H1 (cell line): ENCODE data around the gene DNMT3L. TPM values are rescaled to one million over a fixed set of nuclear protein-coding genes. Genes with fewer than 3 reads are reported as not detected.

Experiments
- CTCF ChIA-PET: fragments of 300-600 bp; sonication (Branson Sonifier 250); formaldehyde crosslinking; loops from one replicate; lab custom pipeline; 2021; ENCODE audit not compliant: partially characterized antibody; lab: Charles Lee
- POLR2A ChIA-PET: fragments of 300-600 bp; sonication (Branson Sonifier 250); formaldehyde crosslinking; loops from one replicate; lab custom pipeline; 2021; ENCODE audit warnings: inconsistent platforms; ENCODE audit not compliant: partially characterized antibody; lab: Charles Lee
- DNase-seq, 2 experiments: peaks; one replicate each; pipeline versions ENCODE4 v3.0.0 to v3.0.0-alpha.2; 2010 to 2022; ENCODE audit warnings: low spot score in 2 of 2, low read depth in 1 of 2, mixed read lengths in 1 of 2
- FAIRE-seq: peaks from 2 replicates; lab custom pipeline; 2011; peaks lifted over from hg19 to GRCh38; lab: Jason Lieb, UNC
- H2AFZ ChIP-seq: 2 replicates; pipeline ENCODE4 v1.8.1; 2012; ENCODE audit warnings: low read length, inconsistent platforms
- H2AK5ac ChIP-seq: 2 replicates; pipeline ENCODE4 v1.6.1; 2013; ENCODE audit warnings: low read depth, low read length
- H2BK120ac ChIP-seq: replicated peaks from 2 replicates; pipeline ENCODE3; 2013; ENCODE audit warnings: low read depth, low read length, inconsistent platforms
- H2BK12ac ChIP-seq: 2 replicates; pipeline ENCODE4 v1.6.1; 2013; ENCODE audit warnings: low read depth, low read length
- H2BK15ac ChIP-seq: 2 replicates; pipeline ENCODE4 v1.6.1; 2013; ENCODE audit warnings: low read length
- H2BK20ac ChIP-seq: 2 replicates; pipeline ENCODE4 v1.6.1; 2013; ENCODE audit warnings: low read length
- H2BK5ac ChIP-seq: 2 replicates; pipeline ENCODE4 v1.6.1; 2013; ENCODE audit warnings: low read depth, low read length
- H3K14ac ChIP-seq: 2 replicates; pipeline ENCODE4 v1.6.1; 2013; ENCODE audit warnings: inconsistent platforms; ENCODE audit not compliant: insufficient read length
- H3K18ac ChIP-seq: 2 replicates; pipeline ENCODE4 v1.6.1; 2013; ENCODE audit warnings: low read length; ENCODE audit errors: extremely low read depth
- H3K23ac ChIP-seq: 2 replicates; pipeline ENCODE4 v1.6.1; 2013; ENCODE audit warnings: inconsistent platforms; ENCODE audit not compliant: insufficient read length
- H3K23me2 ChIP-seq: 2 replicates; pipeline ENCODE4 v1.6.1; 2013; ENCODE audit warnings: low read depth, low read length
- H3K27ac ChIP-seq: 2 replicates; pipeline ENCODE4 v1.6.1; 2011; ENCODE audit warnings: low read depth, low read length, inconsistent platforms
- H3K27me3 ChIP-seq, 4 experiments: replicated peaks in 1 of 4; 1 replicate in 1 of 4; 2 replicates in 3 of 4; pipeline versions ENCODE4 v1.6.1 to v1.8.1; 2011 to 2013; ENCODE audit warnings: low read length in 3 of 4, mild to moderate bottlenecking in 3 of 4, inconsistent platforms in 2 of 4, mixed read lengths in 2 of 4, moderate library complexity in 1 of 4; ENCODE audit not compliant: control insufficient read depth in 3 of 4, insufficient read depth in 3 of 4; ENCODE audit errors: extremely low read depth in 1 of 4
- H3K36me3 ChIP-seq, 4 experiments: 2 replicates each; pipeline versions ENCODE4 v1.6.1 to v1.8.1; 2011 to 2013; ENCODE audit warnings: mild to moderate bottlenecking in 4 of 4, low read length in 3 of 4, moderate library complexity in 2 of 4, control low read depth in 1 of 4, inconsistent platforms in 1 of 4; ENCODE audit not compliant: insufficient read depth in 4 of 4, control insufficient read depth in 2 of 4
- H3K4ac ChIP-seq: replicated peaks from 2 replicates; pipeline ENCODE3; 2013; ENCODE audit warnings: low read length, low read depth, mixed read lengths, inconsistent platforms; ENCODE audit not compliant: insufficient read length
- H3K4me1 ChIP-seq, 4 experiments: replicated peaks in 1 of 4; 1 replicate in 1 of 4; 2 replicates in 3 of 4; pipeline versions ENCODE4 v1.6.1 to v1.8.1; 2011 to 2013; ENCODE audit warnings: low read length in 3 of 4, inconsistent platforms in 2 of 4, mixed read lengths in 1 of 4; ENCODE audit not compliant: insufficient read depth in 4 of 4, control insufficient read depth in 3 of 4
- H3K4me2 ChIP-seq, 2 experiments: 2 replicates each; pipeline versions ENCODE4 v1.6.1 to v1.8.1; 2011 to 2013; ENCODE audit warnings: low read depth in 2 of 2, low read length in 2 of 2, control low read depth in 1 of 2, inconsistent platforms in 1 of 2, mild to moderate bottlenecking in 1 of 2; ENCODE audit not compliant: insufficient read depth in 1 of 2
- H3K4me3 ChIP-seq, 4 experiments: fragments of 200-600, 300-600 bp in 1 of 4; sonication (generic), shearing (Covaris generic), sonication (Bioruptor Twin) in 1 of 4; 2 replicates each; pipeline versions ENCODE4 v1.5.1 to v1.8.1; 2011 to 2016; ENCODE audit warnings: low read length in 4 of 4, low read depth in 3 of 4, control low read depth in 2 of 4, inconsistent platforms in 2 of 4, mild to moderate bottlenecking in 2 of 4, mixed read lengths in 1 of 4, moderate library complexity in 1 of 4; ENCODE audit not compliant: insufficient read depth in 2 of 4; ENCODE audit errors: extremely low read depth in 1 of 4
- H3K56ac ChIP-seq: replicated peaks from 2 replicates; pipeline ENCODE3; 2013; ENCODE audit warnings: low read depth, mild to moderate bottlenecking, mixed read lengths, low read length, inconsistent platforms; ENCODE audit not compliant: insufficient read length
- H3K79me1 ChIP-seq: 2 replicates; pipeline ENCODE4 v1.6.1; 2013; ENCODE audit warnings: low read depth, low read length, control low read depth
- H3K79me2 ChIP-seq, 2 experiments: 2 replicates each; pipeline versions ENCODE4 v1.6.1 to v1.8.1; 2012 to 2013; ENCODE audit warnings: low read length in 2 of 2, mild to moderate bottlenecking in 2 of 2, inconsistent platforms in 1 of 2; ENCODE audit not compliant: insufficient read depth in 2 of 2, control insufficient read depth in 1 of 2
- H3K9ac ChIP-seq, 4 experiments: replicated peaks in 1 of 4; 1 replicate in 1 of 4; 2 replicates in 3 of 4; pipeline versions ENCODE4 v1.6.1 to v1.8.1; 2011 to 2013; ENCODE audit warnings: low read depth in 3 of 4, low read length in 3 of 4, control low read depth in 2 of 4, mild to moderate bottlenecking in 2 of 4, moderate library complexity in 2 of 4, inconsistent platforms in 1 of 4; ENCODE audit errors: extremely low read depth in 1 of 4
- H3K9me3 ChIP-seq, 2 experiments: 2 replicates each; pipeline versions ENCODE4 v1.6.1 to v1.8.1; 2012 to 2013; ENCODE audit warnings: mild to moderate bottlenecking in 2 of 2, moderate library complexity in 2 of 2, control low read depth in 1 of 2, inconsistent platforms in 1 of 2, low read depth in 1 of 2, low read length in 1 of 2, mixed read lengths in 1 of 2; ENCODE audit not compliant: insufficient read depth in 2 of 2
- H4K20me1 ChIP-seq, 2 experiments: replicated peaks in 1 of 2; 2 replicates each; pipeline versions ENCODE3 to v1.8.1; 2011 to 2013; ENCODE audit warnings: inconsistent platforms in 2 of 2, low read length in 2 of 2, mild to moderate bottlenecking in 1 of 2; ENCODE audit not compliant: insufficient read depth in 2 of 2, control insufficient read depth in 1 of 2
- H4K5ac ChIP-seq: 2 replicates; pipeline ENCODE4 v1.6.1; 2013; ENCODE audit warnings: low read length, low read depth, mixed read lengths, inconsistent platforms; ENCODE audit not compliant: insufficient read length
- H4K8ac ChIP-seq: 2 replicates; pipeline ENCODE4 v1.8.0; 2013; ENCODE audit warnings: mild to moderate bottlenecking, moderate library complexity, low read length, inconsistent platforms; ENCODE audit not compliant: insufficient read depth; ENCODE audit errors: extremely low read depth
- H4K91ac ChIP-seq: replicated peaks from 2 replicates; pipeline ENCODE3; 2013; ENCODE audit warnings: low read length, mixed read lengths, inconsistent platforms; ENCODE audit not compliant: insufficient read length
- BACH1 ChIP-seq: IDR thresholded peaks from 2 replicates; pipeline ENCODE4 v1.6.1; 2012; ENCODE audit warnings: low read length, improper control_type of control experiment
- CEBPB ChIP-seq: IDR thresholded peaks from 2 replicates; pipeline ENCODE4 v1.6.1; 2012; ENCODE audit warnings: low read depth, low read length
- CHD1 ChIP-seq: IDR thresholded peaks from 2 replicates; pipeline ENCODE4 v1.6.1; 2012; ENCODE audit warnings: low read depth, low read length, improper control_type of control experiment
- FOSL1 ChIP-seq: IDR thresholded peaks from 2 replicates; pipeline ENCODE4 v1.6.1; 2011; ENCODE audit warnings: mild to moderate bottlenecking, low read depth, low read length, moderate library complexity; ENCODE audit not compliant: insufficient read depth
- HDAC2 ChIP-seq, 2 experiments: fragments of 300-600 bp in 1 of 2; sonication (generic) in 1 of 2; IDR thresholded peaks; 2 replicates each; pipeline ENCODE4 v1.6.1; 2011 to 2012; ENCODE audit warnings: low read depth in 2 of 2, low read length in 2 of 2, mild to moderate bottlenecking in 2 of 2, moderate library complexity in 2 of 2, borderline replicate concordance in 1 of 2, inconsistent platforms in 1 of 2
- HDAC6 ChIP-seq: IDR thresholded peaks from one replicate; pipeline ENCODE4 v1.7.1; 2012; ENCODE audit warnings: low read depth, mild to moderate bottlenecking, inconsistent platforms, low read length, moderate library complexity
- NRF1 ChIP-seq: IDR thresholded peaks from 2 replicates; pipeline ENCODE4 v1.6.1; 2011; ENCODE audit warnings: mild to moderate bottlenecking, low read depth, low read length, improper control_type of control experiment
- POLR2AphosphoS5 ChIP-seq: IDR thresholded peaks from 2 replicates; pipeline ENCODE4 v1.6.1; 2011; ENCODE audit warnings: low read depth, low read length
- POU5F1 ChIP-seq: IDR thresholded peaks from 2 replicates; pipeline ENCODE4 v1.6.1; 2011; ENCODE audit warnings: low read depth, mild to moderate bottlenecking, low read length, moderate library complexity
- TAF7 ChIP-seq: optimal IDR thresholded peaks from 2 replicates; pipeline ENCODE3; 2011; ENCODE audit warnings: low read depth, mild to moderate bottlenecking, inconsistent platforms, low read length, moderate library complexity, borderline replicate concordance
- WGBS, 2 experiments: shearing (Covaris generic) in 1 of 2; methylation state at CpG; one replicate each; pipeline versions ENCODE4 v1.1.6 to v1.1.7; 2013 to 2015; ENCODE audit warnings: low lambda C conversion rate in 2 of 2, mixed read lengths in 2 of 2, inconsistent platforms in 1 of 2, low coverage in 1 of 2, missing lambda C conversion rate in 1 of 2; ENCODE audit not compliant: insufficient replicate concordance in 2 of 2, insufficient coverage in 1 of 2, insufficient read length in 1 of 2; ENCODE audit errors: extremely low coverage in 1 of 2, missing lambda C conversion rate in 1 of 2; 5-methylcytosine and 5-hydroxymethylcytosine counted together
- polyA plus RNA-seq, 7 experiments: library from polyadenylated mRNA; depleted of rRNA in 3 of 7; stranded (reverse) in 5 of 7; unstranded in 2 of 7; fragments of >200 nt in 5 of 7; fragments of 200-250 nt in 2 of 7; gene quantifications; 1 replicate in 5 of 7; 2 replicates in 1 of 7; 4 replicates in 1 of 7; pipeline versions ENCODE4 v1.2.1 to v1.2.3, GENCODE V29; 2011 to 2013; ENCODE audit warnings: missing spikeins in 2 of 7, mixed read lengths in 2 of 7
- total RNA-seq: library from RNA; stranded (reverse); fragmentation: NEBNext Ultra II Directional; extraction: Animal tissue kit (Norgen Biotek cat#: 25700); gene quantifications from 2 replicates; pipeline ENCODE4 v1.2.1, GENCODE V29; 2021

Gene DNMT3L
- total and polyA plus RNA-seq, 2 of the 8 experiments (the other 6 are each of a cell fraction or from before 2014, with no cell fraction given) = 0.06 TPM; not detected in 1

DNA sequence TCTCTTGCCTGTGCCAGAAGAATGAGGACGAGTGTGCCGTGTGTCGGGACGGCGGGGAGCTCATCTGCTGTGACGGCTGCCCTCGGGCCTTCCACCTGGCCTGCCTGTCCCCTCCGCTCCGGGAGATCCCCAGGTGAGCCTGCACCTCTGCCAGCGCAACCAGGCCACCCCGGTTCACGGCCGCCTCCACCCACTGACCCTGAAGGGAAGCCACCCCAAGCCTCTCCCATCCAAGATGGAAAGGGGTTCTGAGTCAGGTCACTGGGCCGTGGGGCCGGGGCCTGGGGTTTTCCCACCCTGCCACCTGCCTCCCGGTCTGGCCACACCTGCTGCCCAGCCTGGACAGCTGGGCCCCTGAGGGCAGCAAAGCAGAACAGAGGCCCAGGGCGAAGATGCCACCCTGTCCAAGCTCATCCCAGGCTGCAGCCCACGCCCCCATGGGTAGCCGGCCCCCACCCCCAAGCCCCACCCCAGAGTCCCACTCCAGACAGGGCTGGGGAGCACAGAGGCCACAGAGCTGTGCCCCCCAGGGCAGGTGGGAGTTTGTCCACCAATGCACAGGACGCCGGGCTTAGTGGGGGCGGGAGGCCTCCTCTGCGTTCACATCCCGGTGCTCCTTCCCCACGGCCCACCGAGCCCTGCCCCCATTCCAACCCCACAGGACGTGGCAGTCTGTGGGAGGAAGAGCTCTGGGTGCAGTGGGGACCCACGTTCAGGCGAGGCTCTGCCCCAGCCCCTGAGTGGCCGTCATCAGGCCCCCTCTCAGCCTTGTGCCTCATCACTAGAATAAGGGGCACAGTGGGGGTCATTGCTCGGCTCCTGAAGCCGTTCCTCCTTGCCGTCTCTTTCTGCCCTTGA, 29.6 kb upstream of the DNMT3L start:
- H2BK12ac ChIP-seq = no peak overlapping the region
- DNase-seq = no peak
- no peak overlapping the region for H3K4me3 ChIP-seq
- no peaks in the 10 kb centered on the region for H3K9me3 ChIP-seq
- no peak overlapping the region for H2BK5ac ChIP-seq
- H3K18ac ChIP-seq = no peak overlapping the region
- no peak overlapping the region for H4K91ac ChIP-seq
- no peak overlapping the region for H3K14ac ChIP-seq
- no peaks in the 10 kb centered on the region for H3K4me1 ChIP-seq
- H3K9ac ChIP-seq = no peak overlapping the region
- no peak overlapping the region for H4K5ac ChIP-seq
- no peak overlapping the region for H2BK15ac ChIP-seq
- no peak for FAIRE-seq
- TF ChIP-seq NRF1 (no peak), HDAC6 (no peak), POLR2AphosphoS5 (no peak), CHD1 (no peak), FOSL1 (no peak), TAF7 (no peak), BACH1 (no peak), HDAC2 (IDR thresholded peaks at IDR 0.05; ENCODE audit: borderline replicate concordance in 1 of 2, low read depth in 2 of 2, low read length in 2 of 2) (no peak), CEBPB (no peak), POU5F1 (no peak)
- no peak overlapping the region for H3K4me2 ChIP-seq
- no peak overlapping the region for H3K27ac ChIP-seq
- H3K27me3 ChIP-seq = peaks cover 0 to 6% (median 3%) of the 10 kb centered on the region in 4 experiments; a peak in 5 of 7 replicates
- H4K8ac ChIP-seq = no peak overlapping the region
- no peak overlapping the region for H2AFZ ChIP-seq
- ChIA-PET POLR2A (interaction anchor here (0.6 kb wide), 1 partner anchor 23 kb away, joined by 3 read pairs; no protein-coding TSS in a partner anchor), CTCF (interaction anchor here (0.6 to 0.9 kb wide), 2 partner anchors 8 to 10 kb away, joined by 3 read pairs; no protein-coding TSS in a partner anchor)
- no peaks in the 10 kb centered on the region for H3K79me1 ChIP-seq
- H2BK120ac ChIP-seq = no peak overlapping the region
- H3K79me2 ChIP-seq = no peaks in the 10 kb centered on the region
- H3K23ac ChIP-seq = no peak overlapping the region
- WGBS, 2 experiments = 86% methylated on average over 27 of the region's 33 CpGs; no CpG with 5 or more reads in 1 of the 2 experiments
- no peaks in the 10 kb centered on the region for H4K20me1 ChIP-seq
- no peaks in the 10 kb centered on the region for H3K36me3 ChIP-seq
- no peak overlapping the region for H2BK20ac ChIP-seq
- no peak overlapping the region for H2AK5ac ChIP-seq
- no peaks in the 10 kb centered on the region; the same call in 1 of the 2 replicates for H3K23me2 ChIP-seq
- H3K56ac ChIP-seq = no peak overlapping the region
- H3K4ac ChIP-seq = no peak overlapping the region
